Left ventricle myocardium superior (tissue), 1 donor: ENCODE results near the gene MS4A6A. TPM values are rescaled to one million over a fixed set of nuclear protein-coding genes. Genes with fewer than 3 reads are reported as not detected.
A peak's percentile ranks its signal among the peaks of the same experiment; 100 is the strongest.
"Not testable (repeated sequence)": the region's sequence is repeated elsewhere in the genome, so short reads cannot be mapped to it uniquely, and the experiment has no call there.

Source experiments
- ATAC-seq: fragments of 200-7000 bp; cut with Tn5 transposase; one replicate; pipeline ENCODE4 v1.9.1; 2020; ENCODE audit warnings: mild to moderate bottlenecking, moderate library complexity
- DNase-seq: peaks from one replicate; pipeline ENCODE4 v3.0.0-alpha.2; 2020
- intact Hi-C: fragments of 100-400 bp; cut with micrococcal nuclease; formaldehyde crosslinking; loops from one replicate; pipeline ENCODE4 v1.11.0; 2022
- long read RNA-seq: library from polyadenylated mRNA; unstranded; transcript quantifications from one replicate; pipeline ENCODE4 v2.0.0, GENCODE V29; 2021
- total RNA-seq: library from RNA; stranded (reverse); fragmentation: NEBNext Ultra II Directional; extraction: Animal tissue kit (Norgen Biotek cat#: 25700); gene quantifications from one replicate; pipeline ENCODE4 v1.2.1, GENCODE V29; 2021
- donor health status: DM: no; HTN: yes; CAD: no; lungs with severe emphysema.

Gene MS4A6A, protein sequence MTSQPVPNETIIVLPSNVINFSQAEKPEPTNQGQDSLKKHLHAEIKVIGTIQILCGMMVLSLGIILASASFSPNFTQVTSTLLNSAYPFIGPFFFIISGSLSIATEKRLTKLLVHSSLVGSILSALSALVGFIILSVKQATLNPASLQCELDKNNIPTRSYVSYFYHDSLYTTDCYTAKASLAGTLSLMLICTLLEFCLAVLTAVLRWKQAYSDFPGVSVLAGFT
- 49.3 TPM for total RNA-seq
- long read RNA-seq, transcript MS4A6A-208 (6 exons, 1,806 nt): major isoform, 12 of 30 reads
- long read RNA-seq, partial matches to known transcripts: 11 of 30 reads
- long read RNA-seq, other reads (novel, unspliced or antisense): 7 of 30 reads

DNA sequence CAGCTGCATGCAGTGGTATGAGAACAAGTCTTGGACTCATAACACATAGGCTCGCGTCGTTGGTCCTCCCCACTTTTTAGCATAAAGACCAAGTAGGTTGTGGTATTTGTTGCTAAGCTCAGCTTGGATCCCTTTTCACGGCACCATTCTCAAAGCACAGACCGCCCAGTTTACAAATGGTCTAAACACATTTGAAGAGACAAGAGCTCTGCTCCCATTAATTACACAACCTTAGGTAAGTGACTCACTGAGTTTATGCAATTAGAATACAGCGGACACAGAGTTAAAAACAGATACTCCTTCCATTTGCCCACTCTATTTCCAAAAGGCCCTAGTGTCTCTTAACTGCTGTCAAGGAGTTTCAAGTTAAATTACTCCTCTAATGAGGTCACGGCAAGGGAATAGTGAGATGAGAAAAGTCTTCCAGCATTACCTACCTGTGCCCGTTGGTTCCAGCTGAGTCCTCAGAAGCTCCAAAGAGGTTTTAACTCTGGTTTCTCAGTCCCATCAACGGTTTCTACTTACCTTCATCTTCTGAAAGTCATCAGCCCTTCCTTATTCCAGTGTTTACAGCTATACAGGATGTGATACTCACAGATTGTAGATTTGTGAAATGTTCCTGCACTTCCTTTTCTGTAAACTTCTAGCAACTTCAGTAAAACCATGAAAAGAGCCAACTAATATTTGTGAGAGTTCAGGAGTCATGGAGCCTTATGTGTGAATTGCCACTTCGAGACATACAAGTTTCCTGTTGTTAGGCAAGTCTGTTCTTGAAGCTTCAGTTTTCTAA, at the start of gene MS4A6A:
TSS of gene MS4A6A (minus strand) at position 543 of the 790 bp plus-strand sequence. CDS start 1,356 bp downstream, outside the sequence.
- intact Hi-C loops: no loop called here
- DNase-seq (no peak), ATAC-seq (peak; percentile 57)

DNA sequence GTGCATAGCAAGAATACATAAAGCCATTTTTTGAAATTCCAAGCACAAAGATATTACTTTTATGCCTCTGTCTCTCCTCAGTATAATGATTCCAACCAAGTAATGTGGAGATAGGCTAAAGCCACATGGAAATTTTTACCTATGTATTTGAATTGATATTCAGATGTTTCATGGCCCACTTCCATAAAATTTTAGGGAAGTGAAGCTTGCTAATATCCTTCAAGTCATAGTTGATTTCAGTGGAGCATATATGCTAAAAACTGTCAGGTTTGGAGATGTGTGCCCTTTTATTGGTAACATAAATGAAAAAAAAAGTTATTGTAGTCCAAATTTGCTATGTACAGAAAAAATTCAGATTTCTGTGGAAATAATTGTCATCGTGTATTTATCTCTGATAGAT, 47.8 kb upstream of the MS4A6A start:
- no peak for ATAC-seq
- intact Hi-C loops: no loop called here
- no peak for DNase-seq

DNA sequence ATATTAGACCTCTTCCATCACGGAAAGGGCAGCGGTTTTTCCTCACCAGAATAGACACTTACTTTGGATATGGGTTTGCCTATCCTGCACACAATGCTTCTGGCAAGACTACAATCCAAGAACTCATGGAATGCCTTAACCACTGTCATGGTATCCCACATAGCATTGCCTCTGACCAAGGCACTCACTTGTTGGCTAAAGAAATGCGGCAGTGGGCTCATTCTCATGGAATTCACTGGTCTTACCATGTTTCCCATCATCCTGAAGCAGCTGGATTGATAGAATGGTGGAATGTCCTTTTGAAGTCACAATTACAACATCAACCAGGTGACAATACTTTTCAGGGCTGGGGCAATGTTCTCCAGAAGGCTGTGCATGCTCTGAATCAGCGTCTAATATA, 39.3 kb upstream of the MS4A6A start:
- no peak for ATAC-seq
- DNase-seq: no peak
- intact Hi-C loops: no loop called here

DNA sequence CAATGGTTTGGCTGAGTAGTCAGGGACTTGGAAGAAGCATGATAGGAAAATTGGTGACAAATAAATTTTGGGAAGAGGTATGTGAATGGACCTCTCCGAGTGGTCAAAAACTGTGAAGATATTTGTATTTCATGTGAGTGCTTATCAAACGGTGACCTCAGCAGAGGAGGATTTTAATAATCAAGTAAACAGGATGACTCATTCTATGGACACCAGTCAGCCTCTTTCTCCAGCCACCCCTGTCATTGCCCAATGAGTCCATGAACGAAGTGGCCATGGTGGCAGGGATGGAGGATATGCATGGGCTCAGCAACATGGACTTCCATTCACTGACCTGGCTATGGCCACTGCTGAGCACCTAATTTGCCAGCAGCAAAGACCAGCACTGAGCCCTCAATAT, 38.8 kb upstream of the MS4A6A start:
- ATAC-seq (no peak), DNase-seq (no peak)
- intact Hi-C loops: no loop called here

DNA sequence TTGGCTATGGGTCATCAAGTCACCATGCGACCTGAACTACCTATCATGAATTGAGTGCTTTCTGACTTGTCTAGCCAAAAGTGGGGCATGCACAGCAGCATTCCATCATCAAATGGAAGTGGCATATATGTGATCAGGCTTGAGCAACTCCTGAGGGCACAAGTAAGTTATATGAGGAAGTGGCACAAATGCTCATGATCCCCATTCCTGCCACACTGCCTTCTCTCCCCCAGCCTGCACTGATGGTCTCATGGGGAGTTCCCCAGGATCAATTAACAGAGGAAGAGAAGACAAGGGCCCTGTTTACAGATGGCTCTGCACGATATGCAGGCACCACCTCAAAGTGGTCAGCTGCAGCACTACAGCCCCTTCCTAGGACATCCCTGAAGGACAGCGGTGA, 38.3 kb upstream of the MS4A6A start:
- no peak for ATAC-seq
- intact Hi-C loops: no loop called here
- DNase-seq: no peak

DNA sequence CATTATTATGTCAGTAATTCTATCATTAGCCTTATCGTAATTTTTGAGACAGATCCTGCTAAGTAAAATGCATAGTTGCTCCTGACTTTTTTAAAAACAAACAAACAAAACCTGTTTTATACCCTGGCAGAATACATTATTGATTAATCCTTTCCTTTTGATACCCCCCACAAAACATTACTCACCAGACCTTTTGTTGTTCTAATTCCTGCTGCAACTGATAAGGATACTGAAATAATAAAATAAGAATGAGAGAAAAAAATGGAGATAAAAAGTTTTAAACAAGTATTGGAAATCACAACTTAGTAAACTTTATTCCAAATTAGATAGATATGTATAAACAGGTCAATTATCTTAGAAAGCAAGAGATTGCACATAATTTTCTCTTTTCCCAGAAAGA, 31.5 kb upstream of the MS4A6A start:
- intact Hi-C loops: no loop called here
- no peak for ATAC-seq
- DNase-seq: no peak

DNA sequence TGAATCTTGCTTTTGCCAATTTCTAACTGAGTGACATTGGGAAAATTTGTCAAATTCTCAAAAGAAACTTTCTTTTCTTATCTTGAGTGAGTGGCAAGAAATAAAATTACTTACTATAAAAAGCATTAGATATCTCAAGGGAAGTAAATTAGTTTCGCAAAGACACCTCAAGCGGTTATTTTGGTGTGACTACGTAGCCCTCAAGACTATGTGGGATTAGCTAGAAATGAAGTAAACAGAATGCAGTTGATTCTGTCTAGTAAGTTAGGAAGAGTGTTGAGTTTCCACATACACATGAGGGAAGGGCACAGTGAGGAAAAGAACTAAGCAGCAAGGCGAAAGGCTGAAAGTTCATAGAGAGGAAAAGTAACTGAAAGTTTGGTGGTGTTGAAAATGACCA, 28.3 kb upstream of the MS4A6A start:
- ATAC-seq: no peak
- no peak for DNase-seq
- intact Hi-C loops: no loop called here

DNA sequence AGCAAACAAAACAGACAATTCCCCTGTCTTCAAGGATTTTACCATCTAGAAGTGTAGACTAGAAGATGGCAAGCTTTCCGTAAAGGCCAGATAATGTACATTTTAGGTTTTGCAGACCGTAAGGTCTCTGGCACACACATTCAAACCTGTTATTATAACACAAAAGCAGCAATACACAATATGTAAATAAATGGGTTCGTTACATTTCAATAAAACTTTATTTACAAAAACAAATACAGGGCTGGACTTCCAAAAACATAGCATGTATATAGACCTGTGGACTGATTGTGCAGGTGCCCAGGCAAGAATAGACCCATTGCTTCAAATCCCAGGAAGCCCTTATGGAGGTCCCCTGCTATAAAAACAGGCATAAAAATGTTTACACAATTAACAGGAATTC, 27.1 kb upstream of the MS4A6A start:
- no peak for ATAC-seq
- intact Hi-C loops: no loop called here
- DNase-seq: no peak

DNA sequence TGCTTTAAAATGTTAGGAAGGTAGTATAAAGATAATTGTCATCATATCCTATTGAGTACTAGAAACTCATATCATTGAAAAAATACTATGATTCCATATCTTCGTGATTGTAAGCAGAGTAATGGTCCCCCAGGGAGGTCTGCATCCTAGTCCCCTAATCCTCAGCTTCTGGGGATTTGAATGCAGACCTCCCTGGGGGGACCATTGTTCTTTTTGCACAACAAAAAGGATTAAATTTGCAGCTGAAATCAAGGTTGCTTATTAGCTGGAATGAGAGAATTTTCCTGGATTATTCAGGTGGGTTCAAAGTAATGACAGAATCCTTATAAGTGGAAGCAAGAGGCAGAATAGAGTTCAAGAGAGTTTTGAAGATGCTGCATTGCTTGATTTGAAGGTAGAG, 26.1 kb upstream of the MS4A6A start:
- intact Hi-C loops: no loop called here
- ATAC-seq: no peak
- DNase-seq: no peak

DNA sequence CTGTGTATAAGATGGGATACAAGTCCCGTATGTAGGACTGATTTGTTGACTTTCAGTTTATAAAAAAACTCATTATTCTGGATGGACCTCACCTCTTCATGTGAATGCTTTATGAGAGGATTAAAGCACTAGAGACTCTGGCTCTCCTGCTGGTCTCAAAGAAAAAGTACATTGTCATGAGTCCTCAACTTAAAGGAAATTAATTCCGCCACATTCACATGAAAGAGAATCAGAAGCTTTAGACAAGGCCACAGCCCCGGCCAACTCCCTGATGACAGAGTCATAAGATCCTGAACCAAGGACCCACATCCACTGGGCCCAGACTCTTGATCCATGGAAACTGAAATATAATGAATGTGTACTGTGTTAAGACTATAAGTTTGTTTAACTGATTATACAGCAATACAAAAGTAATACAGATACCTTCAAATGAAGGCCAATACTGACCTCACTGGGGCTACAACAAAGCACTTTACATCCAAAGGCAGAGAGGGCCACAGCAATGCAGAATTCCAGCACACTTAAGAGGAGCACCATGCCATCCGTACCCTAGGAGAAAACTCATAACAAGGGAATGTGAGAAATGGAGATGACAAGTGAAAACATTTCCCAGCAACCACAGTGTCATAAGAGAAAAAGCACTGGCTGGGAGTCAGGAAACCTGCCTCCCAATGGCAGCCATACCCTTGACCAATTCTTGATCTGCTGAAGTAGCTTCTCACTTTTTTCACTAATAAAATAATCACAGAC, 25.4 kb upstream of the MS4A6A start:
- intact Hi-C loops: no loop called here
- DNase-seq: no peak
- ATAC-seq: no peak

DNA sequence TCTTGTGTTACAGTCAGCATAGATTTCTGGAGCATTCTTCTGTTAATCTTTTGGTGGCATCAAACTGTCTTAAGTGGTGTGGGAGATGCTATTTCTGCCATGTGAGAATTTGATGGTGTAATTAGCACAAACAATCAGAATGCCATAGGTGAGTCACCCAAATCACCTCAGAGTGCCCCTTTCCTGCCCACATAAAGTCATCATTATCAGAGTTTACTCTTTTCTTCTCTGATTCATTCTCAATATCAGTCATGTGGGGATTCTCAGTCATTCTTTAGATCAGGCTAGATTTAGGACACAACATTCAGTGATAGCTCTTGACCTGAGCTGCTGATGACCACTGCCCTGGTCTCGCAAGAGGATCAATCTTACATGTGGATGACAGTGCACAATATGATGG, 23.7 kb upstream of the MS4A6A start:
- intact Hi-C loops: no loop called here
- no peak for DNase-seq
- no peak for ATAC-seq

DNA sequence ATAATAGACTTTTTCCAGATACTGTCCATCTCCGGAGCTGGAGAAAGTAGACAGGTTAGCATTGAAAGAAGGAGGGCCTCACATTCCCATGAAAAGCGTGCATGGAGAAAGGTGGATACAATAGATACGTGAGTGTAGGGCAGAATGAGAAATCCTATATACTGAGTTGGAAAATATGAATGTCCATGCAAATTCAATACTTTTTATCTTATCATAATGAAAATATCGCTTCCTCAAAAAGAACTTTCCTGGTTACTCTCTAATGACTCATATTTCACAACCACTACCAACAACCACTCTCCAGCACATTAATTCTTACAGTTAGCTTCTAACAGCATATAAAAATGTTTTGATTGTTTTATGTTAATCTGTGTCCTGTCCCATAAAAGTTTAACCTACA, 22.0 kb upstream of the MS4A6A start:
- ATAC-seq (no peak), DNase-seq (no peak)
- intact Hi-C loops: no loop called here

DNA sequence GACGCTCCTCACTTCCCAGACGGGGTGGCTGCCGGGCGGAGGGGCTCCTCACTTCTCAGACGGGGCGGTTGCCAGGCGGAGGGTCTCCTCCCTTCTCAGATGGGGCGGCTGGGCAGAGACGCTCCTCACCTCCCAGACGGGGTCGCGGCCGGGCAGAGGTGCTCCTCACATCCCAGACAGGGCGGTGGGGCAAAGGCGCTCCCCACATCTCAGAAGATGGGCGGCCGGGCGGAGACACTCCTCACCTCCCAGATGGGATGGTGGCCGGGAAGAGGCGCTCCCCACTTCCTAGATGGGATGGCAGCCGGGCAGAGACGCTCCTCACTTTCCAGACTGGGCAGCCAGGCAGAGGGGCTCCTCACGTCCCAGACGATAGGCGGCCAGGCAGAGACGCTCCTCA, 18.5 kb upstream of the MS4A6A start:
- intact Hi-C loops: not testable (repeated sequence)

DNA sequence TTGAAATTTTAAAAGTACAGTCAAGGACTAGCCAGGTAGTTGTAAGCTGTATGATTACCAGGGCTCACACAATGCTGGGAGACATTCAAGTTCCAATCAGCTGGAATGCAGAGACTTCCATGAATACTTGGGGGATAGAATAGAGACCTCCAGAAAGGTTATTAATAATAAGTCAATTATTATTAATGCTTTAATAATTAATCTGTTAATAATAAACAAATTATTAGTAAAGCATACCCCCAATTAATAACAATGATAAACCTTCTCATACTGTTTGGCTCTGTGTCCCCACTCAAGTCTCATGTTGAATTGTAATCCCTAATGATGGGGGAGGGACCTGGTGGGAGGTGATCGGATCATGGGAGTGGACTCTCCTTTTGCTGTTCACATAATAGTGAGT, 14.6 kb upstream of the MS4A6A start:
- ATAC-seq: no peak
- DNase-seq: no peak
- intact Hi-C loops: no loop called here

More for the DNA sequence above, 18.5 kb upstream of the MS4A6A start:
- not testable (repeated sequence) for DNase-seq, ATAC-seq

DNA sequence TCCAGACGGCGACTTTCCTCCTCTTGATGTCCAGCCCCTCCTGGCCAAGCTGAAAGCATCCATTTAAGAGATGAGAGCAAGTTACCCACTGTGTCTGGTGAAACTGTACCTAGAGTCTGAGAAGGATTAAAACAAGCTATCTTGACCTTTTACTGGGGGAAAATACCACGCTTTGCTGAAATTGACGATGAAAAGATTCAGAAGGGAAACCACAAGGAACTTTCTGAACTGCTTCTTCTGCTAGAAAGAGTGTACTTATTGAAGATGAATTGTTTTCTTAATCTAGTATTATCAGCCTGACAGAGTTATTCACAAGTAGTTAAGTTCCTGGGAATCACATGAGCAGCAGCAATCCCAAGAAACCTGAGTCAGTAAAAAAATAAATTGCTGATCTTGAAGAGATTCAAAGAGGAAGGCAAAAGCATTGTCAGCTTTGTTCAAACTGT, 13.1 kb upstream of the MS4A6A start:
- DNase-seq (no peak), ATAC-seq (no peak)
- intact Hi-C loops: no loop called here

DNA sequence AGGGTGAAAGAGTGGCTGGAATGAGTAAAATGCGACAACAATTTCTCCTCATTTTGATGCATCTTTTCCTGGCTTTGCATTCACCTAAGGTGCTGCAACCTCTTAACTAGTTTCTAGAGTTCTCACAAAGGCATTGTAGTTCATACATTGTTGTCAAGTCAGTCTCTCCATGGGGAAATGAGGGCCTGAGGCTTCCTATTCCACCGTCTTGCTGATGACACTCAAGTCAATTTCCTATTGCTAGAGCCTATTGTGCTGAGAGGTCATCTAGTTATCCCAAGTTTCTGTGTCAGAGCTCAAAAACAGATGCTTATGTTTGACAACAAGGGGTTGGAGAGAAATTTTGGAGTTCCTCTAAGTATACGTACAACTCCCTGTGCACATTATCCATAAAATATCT, 11.6 kb upstream of the MS4A6A start:
- intact Hi-C loops: no loop called here
- ATAC-seq: no peak

DNA sequence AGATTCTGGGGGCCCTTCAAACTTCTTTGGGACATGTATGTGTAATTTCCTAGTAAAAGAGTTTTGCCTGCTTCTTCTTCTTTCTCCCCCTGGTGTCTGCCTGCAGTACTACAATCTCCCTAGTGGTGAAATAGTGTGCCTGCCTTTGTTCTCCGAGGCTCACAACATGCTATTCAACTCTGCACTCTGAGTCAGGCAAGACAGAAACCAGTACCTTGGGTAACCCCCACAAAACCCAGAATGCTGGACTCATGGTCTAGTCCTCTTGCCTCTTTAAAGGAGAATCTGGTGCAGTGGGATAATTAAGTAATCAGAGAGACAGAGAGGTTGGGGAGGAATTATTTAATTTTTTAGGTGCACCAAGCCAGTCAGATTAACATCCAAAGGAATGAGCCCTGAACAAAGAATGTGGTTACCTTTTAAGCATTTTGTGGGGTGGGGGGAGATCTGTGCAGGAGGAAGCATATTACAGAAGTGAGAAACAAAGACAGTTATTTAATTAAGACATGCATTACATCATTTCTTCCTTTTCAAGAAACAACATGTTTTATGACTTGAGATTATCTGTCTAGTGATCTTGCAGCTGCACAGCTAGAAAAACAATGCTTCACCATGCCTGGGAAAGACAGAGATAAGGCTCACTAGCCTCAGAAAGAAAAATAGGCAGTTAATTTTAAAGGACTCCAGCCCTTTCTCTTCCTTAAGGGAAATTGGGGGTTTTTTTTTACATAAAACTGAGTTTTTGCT, 11.0 kb upstream of the MS4A6A start:
- DNase-seq (no peak), ATAC-seq (peak; percentile 79)
- intact Hi-C loops: no loop called here

More for the DNA sequence above, 11.6 kb upstream of the MS4A6A start:
- DNase-seq: no peak

DNA sequence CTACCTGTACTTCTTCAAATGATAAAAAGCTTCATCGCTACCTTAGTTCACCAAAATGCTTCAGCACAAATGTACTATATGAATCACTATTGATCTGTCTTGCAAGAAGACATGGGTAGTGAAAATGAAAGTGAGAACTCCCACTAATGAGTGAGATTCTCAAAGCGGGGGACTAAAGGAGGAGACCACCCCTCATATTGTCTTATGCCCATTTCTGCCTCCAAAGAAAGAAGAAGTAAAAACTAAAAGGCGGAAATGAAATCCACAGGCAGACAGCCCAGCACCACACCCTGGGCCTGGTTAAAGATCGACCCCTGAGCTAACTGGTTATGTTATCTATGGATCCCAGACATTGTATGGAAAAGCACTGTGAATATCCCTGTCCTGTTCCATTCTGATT, 9.7 kb upstream of the MS4A6A start:
- intact Hi-C loops: not testable (repeated sequence)

DNA sequence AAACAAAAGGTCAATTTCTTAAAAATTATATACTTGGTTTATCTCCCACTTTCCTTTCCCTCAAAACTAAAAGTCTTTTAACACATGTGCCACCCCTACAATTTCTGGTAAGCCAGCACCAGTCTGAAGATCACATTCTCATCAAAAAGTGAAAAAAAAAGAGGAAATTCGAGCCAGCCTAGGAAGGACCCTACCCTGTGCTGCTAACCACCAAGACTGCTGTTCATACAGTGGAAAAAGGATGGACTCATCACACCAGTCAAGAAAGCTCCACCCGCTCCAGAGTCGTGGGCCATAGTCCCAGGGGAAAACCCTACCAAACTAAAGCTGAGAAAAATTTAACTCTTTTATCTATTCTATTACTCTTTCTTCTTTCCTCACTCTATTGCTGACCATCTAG, 5.6 kb upstream of the MS4A6A start:
- intact Hi-C loops: loop anchor here (5.0 kb wide), 1 partner anchor 144 kb away; no protein-coding TSS in a partner anchor
- not testable (repeated sequence) for ATAC-seq, DNase-seq

More for the DNA sequence above, 9.7 kb upstream of the MS4A6A start:
- DNase-seq, ATAC-seq: not testable (repeated sequence)
